Embryonic facial prominence (tissue), 1 donor: ENCODE results near the gene SLC25A42.
"Not testable (repeated sequence)": the region's sequence is repeated elsewhere in the genome, so short reads cannot be mapped to it uniquely, and the experiment has no call there.

ENCODE experiments used
- DNase-seq: peaks from one replicate; pipeline ENCODE4 v3.0.0-alpha.2; 2016; ENCODE audit errors: extremely low spot score

SLC25A42 gene

DNA sequence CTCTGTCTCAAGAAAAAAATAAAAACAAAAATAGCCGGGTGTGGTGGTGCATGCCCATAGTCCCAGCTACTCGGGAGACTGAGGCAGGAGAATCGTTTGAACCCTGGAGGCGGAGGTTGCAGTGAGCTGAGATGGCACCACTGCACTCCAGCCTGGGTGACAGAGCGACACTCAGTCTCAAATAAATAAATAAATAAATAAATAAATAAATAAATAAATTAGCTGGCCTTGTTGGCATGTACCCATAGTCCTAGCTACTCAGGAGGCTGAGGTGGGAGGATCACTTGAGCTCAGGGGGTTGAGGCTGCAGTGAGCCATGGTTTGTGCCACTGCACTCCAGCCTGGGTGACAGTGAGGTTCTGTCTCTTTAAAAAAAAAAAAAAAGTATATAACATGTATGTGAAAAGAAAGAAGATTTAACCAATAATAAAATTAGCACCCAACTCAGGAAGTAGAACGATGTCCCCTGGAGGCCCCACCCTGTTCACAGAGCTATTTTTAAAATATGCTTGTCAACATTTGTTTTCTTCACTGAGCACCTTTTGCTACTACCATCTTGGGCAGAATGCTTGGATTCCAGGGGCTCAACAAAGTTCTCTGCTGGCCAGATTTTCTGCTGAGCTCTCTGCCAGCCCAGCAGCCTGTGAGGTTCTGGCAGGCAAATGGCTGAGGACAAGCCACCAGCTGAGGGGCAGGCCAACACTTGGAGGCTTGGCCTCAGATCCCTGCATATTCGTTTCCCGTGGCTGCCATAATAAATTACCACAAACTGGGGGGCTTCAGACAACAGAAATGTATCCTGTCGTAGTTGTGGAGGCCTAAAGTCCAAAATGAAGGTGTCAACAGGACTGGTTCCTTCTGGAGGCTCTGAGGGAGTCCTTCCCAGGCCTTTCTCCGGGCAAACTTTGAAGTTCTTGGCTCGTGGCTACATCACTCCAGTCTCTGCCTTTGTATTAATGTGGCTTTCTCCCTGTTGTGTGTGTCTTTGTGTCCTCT lies 5.2 kb downstream of the SLC25A42 start:
- DNase-seq: no peak

DNA sequence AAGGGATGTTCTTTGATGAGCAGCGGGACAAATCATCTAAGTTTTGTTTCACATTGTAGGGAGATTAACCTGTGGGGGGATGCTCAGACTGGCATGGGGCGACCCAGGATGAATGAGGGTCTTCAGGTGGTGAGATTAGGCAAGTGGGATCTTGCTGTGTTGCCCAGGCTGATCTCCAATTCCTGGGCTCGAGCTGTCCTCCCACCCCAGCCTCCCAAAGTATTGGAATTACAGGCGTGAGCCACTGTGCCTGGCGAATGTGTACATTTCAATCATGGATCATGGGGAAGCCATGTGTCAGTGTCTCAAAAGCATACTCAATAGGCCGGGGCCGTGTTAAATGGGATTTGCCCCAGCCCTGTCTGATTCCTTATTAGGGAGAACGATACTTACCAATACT lies 8.1 kb downstream of the SLC25A42 start:
- DNase-seq: no peak

DNA sequence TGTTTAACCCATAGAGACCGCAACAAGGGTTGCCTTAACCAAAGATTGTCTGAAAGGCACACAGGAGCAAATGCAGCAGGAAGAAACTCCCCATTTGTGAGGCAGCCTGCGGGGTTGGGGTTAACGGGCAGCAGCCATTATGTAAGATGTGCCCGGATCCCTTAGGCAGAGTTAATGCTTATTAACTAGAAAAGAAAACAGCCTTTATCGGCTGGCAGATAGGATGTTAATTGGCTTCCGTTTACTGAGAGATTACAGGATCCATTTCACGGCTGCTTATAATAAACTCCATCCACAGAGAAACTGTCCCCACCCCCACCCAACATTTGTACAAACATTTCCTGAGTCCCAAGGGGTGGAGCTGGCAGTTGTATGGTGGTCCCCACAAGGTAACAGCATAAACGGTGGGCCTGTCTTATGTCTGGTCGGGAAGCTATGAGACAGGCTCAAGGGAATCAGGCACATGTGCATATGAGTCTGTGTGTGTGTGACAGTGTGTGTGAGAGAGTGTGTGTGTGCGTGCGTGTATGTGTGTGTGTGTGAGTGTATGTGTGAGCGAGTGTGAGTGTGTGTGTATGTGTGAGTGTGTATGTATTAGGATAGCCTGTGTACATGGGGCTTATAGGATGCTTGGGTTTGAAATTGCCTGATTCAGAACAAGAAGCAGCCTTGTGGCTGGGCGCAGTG lies 10.5 kb downstream of the SLC25A42 start:
- DNase-seq: no peak

DNA sequence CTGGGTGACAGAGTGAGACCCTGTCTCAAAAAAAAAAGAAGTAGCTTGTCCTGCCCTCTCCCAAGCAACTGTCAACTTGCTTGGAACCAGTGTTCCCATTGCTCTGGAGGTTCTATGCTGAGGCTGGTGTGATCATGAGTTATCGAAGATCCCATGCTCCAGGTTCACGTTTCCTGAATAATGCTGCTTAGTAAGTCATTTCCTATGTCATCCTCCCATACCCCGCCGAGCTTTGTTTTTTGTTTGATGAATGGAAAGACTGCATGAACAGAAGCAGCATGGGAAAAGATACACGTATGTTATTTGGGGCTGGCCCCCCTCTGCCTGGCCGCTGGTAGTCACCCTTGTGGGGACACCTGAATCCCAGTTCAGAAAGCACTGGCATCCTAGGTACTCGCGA lies 11.3 kb downstream of the SLC25A42 start:
- DNase-seq: no peak

DNA sequence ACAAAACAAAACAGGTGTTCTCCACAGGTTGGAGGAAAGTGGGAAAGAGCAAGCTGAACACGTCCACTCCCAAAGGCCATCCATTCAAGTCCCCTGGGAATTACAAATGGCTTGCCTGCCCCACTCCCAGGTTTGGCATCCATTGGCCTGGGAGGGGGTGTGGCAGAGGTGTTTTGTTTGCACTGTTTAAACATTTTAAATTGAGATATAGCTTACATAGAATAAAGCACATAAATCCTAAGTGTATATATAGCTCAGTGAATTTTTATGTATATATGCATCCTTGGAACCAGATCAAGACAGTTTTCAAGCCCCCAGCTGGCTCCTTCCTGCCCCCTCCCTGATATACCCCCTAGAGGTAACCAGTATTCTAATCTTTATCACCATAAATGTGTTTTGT lies 12.7 kb downstream of the SLC25A42 start:
- DNase-seq: no peak

DNA sequence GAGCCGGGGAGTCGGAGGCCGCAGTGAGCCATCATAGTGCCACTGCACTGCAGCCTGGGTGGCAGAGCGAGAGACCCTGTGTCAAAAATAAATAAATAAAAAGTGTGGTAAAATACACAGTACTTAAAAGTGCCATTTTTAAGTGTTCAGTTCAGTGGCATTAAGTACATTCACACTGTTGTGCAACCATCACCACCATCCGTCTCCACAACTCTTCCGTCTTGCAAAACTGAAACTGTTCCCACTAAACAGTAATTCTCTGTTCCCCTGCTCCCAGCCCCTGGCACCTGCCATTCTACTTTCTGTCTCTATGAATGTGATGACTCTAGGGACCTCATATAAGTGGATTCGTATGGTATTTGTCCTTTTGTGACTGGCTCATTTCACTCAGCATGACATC lies 13.3 kb downstream of the SLC25A42 start:
- no peak for DNase-seq

DNA sequence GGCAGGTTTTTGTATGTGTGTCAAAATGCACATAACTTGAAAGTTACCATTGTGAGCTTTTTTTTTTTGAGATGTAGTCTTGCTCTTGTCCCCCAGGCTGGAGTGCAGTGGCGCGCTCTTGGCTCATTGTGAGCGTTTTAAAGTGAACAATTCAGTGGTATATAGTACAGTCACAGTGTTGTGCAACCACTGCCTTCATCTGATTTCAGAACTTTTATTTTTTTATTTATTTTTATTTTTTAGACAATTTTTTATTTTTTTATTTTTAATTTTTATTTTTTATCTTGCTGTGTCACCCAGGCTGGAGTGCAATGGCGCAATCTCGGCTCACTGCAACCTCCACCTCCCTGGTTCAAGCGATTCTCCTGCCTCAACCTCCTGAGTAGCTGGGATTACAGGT lies 15.0 kb downstream of the SLC25A42 start:
- DNase-seq: no peak

DNA sequence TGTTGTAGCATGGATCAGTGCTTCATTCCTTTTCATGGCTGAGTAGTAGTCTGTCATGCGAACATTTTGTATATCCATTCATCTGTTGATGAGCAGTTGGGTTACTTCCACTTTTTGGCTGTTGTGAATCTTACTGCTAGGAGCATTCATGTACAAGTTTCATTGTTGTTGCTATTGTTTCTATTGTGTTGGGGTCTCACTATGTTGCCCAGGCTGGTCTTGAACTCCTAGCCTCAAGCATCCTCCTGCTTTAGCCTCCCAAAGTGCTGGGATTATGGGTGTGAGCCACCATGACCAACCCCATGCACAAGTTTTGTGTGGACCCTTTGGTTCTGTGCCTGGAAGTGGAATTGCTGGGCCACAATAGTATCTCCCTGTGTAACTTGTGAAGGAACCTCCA lies 15.8 kb downstream of the SLC25A42 start:
- no peak for DNase-seq

DNA sequence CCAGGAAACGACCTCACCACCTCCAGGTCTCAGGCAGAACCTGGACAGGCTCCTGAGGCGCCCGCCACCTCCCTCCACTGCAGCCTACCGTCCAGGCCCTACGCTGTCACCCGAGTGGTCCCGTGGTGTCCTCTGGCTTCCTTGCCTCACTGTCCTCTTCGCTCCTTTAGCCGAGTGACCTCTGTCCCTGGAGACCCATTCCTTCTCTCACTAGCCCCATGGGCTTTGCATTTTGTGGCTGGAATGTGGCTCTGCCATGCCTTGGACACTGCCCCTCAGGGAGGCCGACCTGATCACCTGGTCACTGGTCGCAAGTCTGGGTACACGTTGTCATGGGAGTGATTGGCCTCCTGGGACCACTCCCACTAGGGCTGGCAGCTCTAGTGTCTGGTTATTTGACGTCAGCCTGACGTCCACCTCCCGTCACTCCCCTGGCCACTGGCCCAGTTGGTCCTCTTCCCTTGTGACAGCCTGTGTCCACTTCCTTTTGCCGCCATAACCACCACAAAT lies 17.9 kb downstream of the SLC25A42 start:
- DNase-seq: no peak

DNA sequence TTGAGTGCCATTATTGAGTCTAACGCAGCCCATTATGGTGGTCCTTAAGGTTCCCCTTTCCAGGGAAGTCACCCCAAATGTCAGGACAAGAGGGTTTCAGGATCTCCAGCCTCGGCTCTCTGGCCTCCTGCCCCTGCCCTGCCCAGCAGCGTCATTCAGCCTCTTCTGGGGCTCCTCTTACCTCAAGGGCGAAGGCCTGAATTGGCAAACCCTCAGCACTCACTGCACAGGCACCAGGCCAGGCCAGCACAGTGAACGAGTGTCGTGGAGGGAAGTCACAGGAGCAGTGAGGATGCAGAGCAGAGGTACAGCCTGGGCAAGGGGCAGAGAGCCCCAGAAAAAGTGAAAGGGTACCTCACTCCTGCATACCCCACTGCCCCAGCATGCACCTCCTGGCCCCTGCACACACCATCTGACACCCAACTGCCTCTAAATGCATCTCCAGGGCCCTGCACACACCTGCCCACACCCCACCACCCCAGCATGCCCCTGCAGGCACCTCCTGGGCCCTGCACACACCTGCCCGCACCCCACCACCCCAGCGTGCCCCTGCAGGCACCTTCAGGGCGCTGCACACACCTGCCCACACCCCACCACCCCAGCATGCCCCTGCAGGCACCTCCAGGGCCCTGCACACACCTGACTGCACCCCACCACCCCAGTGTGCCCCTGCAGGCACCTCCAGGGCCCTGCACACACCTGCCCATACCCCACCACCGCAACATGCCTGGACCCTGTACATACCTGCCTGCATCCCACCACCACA lies 19.8 kb downstream of the SLC25A42 start:
- no peak for DNase-seq

DNA sequence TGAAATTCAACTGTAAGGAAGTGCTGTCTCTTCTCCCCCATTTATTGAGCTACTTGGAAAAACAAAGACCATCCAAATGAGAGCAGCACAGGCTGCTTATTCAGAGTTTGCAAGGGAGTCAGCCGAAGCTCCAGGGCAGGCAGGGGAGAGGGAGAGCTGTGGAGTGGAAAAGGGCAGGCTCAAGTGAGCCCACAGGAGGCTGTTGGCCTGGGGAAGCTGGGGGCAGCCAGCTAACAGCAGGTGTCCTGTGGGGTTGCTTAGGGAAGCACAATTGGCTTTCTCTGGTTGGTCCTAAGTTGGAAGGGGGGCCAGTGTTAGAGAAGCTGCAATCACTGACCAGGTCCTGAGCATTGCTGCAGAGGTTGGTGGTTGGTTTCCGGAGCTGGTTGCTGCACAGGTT lies 23.9 kb downstream of the SLC25A42 start:
- DNase-seq: no peak

DNA sequence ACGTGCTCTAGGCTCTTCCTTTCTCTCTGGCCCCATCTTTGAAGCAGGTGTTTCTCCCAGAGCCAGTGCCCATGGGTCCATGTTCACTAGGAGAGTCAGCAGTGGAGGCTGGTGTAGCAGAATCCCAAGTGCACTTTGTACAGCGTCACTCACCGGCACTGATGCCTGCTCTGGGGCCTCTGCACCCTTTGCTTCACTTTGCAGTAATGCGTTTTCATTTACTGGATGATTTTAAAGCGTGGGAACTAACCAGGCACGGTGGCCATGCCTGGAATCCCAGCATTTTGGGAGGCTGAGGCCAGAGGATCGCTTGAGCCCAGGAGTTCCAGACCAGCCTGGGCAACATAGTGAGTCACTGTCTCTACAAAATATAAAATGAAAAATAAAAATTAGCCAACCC lies 30.7 kb downstream of the SLC25A42 start:
- no peak for DNase-seq

DNA sequence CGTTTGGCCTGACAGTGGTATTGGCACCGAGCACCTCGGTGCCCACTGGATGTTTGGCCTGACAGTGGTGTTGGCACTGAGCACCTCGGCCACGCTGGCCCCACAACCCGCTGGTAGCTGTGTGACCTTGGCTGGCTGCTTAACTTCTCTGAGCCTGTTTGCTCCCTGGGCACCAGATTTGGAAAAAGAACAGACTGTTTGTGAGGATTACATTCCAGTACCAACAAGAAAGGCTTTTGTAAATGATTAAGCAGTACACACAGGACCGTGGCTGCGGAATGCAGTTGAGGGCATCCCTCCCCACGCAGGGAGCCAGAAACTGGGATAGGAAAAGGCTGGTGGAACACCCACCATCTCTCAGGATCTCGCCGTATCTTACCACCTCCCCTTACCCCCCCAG lies 31.9 kb downstream of the SLC25A42 start:
- no peak for DNase-seq

DNA sequence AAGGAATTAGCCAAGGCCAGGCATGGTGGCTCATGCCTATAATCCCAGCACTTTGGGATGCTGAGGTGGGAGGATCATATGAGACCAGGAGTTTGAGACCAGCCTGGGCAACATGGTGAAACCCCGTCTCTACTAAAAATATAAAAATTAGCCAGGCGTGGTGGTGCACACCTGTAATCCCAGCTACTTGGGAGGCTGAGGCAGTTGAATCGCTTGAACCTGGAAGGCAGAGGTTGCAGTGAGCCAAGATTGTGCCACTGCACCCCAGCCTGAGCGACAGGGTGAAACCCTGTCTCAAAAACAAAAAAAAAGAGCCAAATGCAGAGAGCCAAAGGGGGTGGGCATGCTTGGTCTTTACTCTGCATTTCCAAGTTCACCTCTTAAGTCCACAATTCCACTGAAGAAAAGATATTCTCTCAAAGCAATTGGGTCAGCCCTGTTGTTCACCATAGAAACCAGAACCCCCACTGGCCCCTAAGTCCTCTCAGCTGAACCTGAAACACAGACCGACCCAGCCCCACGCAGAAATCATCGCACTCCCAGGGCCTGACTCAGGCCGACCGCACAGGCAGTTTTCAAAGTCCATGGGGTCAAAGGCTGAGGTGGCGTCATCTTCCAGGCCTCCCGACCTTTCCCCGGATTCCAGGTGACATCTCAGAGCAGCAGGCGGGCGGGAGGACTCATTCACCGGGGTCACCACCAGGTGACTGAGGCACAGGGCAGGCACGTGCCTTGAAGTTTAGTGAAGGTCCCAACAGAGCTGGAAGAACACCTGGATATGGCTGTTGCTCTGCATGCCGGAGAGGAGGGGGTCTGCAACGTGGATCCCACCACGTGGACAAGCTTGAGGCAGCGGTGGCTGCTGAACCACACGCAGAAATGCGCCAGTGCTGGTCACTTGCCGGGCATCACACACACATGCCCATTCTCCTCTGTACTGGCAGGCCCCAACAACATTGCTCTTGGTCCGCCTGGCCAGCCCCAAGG lies 33.1 kb downstream of the SLC25A42 start:
- DNase-seq: no peak

DNA sequence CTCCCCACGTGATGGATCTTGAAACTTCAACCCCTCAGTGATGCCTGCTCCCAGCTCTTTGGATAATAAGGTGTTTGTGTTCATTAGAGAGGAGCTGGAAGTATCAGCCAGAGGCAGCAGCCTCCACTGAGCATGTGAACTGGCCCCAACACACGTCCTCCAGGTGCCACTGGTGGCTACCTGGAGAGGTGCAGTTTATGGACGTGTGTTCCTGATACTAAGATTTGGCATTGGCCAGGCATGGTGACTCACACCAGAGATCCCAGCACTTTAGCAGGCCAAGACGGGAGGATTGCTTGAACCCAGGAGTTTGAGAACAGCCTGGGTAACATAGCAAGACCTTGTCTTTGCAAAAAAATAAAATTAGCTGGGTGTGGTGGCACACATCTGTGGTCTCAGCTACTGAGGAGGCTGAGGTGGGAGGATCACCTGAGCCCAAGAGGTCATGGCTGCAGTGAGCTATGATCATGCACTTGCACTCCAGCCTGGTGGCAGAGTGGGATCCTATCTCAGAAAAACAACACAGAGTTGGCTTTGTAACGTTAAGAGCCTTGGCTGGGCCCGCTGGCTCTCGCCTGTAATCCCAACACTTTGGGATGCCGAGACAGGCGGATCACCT lies 34.4 kb downstream of the SLC25A42 start:
- no peak for DNase-seq

DNA sequence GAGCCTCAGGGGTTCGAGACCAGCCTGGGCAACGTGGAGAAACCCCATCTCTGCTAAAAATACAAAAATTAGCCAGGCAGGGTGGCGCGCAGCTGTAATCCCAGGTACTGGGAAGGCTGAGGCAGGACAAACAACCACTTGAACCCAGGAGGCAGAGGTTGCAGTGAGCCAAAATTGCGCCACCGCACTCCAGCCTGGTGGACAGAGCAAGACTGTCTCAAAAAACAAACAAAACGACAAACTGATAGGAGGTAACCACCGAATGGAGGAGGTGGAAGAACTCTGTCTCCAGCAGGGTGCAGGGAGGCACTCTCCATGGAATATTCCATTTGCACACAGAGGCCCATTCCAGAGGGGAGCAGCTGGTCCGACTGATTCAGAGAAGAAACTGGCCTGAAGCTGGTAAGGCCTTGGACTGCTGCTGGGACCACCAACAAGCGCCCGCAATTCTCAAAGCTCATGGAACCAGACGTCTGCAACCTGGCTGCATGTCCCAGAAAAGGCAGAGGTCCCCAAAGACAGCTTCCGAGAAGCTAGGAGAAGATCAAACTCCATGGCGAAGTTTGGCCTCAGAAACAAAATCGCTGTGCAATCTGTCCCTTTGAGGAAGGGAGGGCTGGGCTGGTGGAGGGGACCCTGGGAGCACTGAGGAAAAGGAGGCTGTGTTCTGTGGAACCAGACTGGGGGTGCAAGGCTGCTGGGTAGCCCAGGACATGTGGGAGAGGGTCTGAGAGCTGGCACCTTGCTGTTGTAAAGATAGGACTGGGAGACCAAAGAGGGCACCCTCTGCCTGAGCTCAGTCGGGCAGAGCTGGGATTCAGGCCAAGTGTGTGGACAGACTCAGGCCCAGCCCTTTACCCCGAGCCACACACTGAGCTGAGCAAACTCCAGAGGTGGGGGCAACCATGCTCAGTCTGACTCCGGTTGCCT lies 35.2 kb downstream of the SLC25A42 start:
- no peak for DNase-seq

DNA sequence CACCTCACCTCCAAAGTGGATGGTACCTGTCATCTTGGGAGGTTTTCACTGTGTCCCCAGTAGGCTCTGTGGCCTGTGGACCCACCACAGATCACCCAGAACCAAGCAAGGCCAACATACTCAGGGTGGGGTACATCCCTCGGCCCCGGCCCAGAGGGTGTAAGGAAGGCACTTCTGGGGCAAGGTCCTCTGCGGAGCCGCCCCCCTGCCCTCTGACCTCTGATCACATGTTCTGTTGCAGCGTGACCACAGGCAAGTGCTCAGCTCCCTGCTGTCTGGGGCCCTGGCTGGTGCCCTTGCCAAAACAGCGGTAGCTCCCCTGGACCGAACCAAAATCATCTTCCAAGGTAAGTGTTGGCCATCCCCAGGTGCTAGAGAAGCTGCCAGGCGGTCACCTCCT lies 37.7 kb downstream of the SLC25A42 start:
- DNase-seq: no peak

DNA sequence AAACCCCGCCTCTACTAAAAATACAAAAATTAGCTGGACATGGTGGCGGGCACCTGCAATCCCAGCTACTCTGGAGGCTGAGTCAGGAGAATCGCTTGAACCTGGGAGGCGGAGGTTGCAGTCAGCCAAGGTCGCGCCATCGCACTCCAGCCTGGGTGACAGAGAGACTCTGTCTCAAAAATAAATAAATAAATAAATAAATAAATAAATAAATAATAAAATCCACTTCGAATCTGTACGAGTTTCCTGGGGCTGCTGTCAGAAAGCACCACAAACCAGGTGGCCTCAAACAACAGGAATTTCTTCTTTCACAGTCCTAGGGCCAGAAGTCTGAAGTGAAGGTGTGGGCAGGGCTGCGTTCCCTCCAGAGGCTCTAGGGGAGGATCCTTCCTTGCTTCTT lies 38.8 kb downstream of the SLC25A42 start:
- not testable (repeated sequence) for DNase-seq

DNA sequence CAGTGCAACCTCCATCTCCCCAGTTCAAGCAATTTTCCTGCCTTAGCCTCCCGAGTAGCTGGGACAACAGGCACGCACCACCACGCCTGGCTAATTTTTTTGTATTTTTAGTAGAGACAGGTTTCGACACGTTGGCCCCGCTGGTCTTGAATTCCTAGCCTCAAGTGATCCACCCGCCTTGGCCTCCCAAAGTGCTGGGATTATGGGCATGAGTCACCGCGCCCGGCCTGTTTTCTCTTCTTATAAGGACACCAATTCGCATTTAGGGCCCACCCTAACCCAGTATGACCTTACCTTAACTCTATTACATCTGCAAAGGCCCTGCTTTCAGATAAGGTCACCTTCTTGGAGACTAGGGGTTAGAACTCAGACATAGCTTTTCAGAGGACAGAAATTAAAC lies 39.4 kb downstream of the SLC25A42 start:
- no peak for DNase-seq
